Measurements from ENCODE around the gene ELAVL3. TPM values are rescaled to one million over a fixed set of nuclear protein-coding genes. Genes with fewer than 3 reads are reported as not detected.
A peak's percentile ranks its signal among the peaks of the same experiment; 100 is the strongest.

The ELAVL3 gene
- total RNA-seq, 6 experiments from 2014 or later: not detected

- no peak for TF ChIP-seq CTCF (IDR thresholded peaks at IDR 0.05)
- Mint-ChIP-seq H3K27ac (no peak overlapping the region), H3K9me3 (no peaks in the 10 kb centered on the region), H3K4me3 (no peak overlapping the region), H3K36me3 (ENCODE audit: low read depth) (no peaks in the 10 kb centered on the region), H3K27me3 (ENCODE audit: insufficient read depth) (peaks cover 4% of the 10 kb centered on the region), H3K4me1 (ENCODE audit: low read depth) (no peaks in the 10 kb centered on the region)
- no peak for DNase-seq
Observed at GRCh38 chr19:11485245-11485837, 4.5 kb upstream of the ELAVL3 start.

DNA sequence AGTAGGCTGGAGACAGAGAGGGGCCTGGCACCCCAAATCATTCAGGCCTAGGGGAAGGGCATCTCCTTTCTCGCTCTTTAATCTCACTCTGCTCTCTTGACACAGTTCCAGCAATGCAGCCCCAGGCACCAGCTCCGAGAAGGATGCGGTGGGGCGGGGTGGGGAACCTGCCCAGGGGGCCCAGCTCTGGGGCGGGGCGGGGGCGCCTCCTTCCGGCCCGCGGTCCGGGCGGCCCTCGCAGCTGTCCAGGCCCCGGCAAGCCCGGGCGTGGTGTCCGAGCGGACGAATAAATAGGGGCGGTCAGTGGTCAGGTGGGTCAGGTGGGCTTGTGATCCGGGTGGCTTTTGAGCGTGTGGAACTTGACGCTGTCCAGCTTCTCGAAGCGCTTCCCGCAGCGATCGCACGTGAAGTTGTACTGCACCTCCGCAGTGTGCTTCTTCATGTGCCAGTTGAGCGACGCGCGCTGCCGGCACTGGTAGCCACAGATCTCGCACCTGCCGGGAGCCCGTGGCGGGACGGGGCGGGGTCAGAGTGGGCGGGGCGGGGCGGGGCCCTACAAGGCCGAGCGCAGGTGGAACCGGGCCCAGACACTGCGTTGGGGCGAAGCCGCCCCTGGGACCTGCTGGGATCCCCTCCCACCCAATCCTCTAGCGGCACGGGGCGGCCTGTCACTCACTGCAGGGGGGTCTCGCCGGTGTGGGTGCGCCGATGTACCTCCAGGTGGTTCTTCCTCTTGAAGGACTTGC, 2.7 kb upstream of the ELAVL3 start:
- Mint-ChIP-seq H3K27me3 (ENCODE audit: insufficient read depth) (peaks cover 11% of the 10 kb centered on the region), H3K27ac (no peak overlapping the region), H3K9me3 (no peaks in the 10 kb centered on the region), H3K36me3 (ENCODE audit: low read depth) (no peaks in the 10 kb centered on the region), H3K4me3 (no peak overlapping the region), H3K4me1 (ENCODE audit: low read depth) (no peaks in the 10 kb centered on the region)
- DNase-seq: no peak
- TF ChIP-seq CTCF (IDR thresholded peaks at IDR 0.05): no peak

- peak; percentile 96 for TF ChIP-seq CTCF (IDR thresholded peaks at IDR 0.05)
- Mint-ChIP-seq H3K9me3 (no peaks in the 10 kb centered on the region), H3K4me3 (peak overlapping the region; percentile 53), H3K27ac (no peak overlapping the region), H3K27me3 (ENCODE audit: insufficient read depth) (peaks cover 12% of the 10 kb centered on the region), H3K36me3 (ENCODE audit: low read depth) (no peaks in the 10 kb centered on the region), H3K4me1 (ENCODE audit: low read depth) (no peaks in the 10 kb centered on the region)
- peak; percentile 23 for DNase-seq
Observed at GRCh38 chr19:11482384-11483050, 1.7 kb upstream of the ELAVL3 start.

GRCh38 chr19:11481534-11482383, 913 bp upstream of the ELAVL3 start:
- Mint-ChIP-seq H3K9me3 (no peaks in the 10 kb centered on the region), H3K36me3 (ENCODE audit: low read depth) (no peaks in the 10 kb centered on the region), H3K27ac (no peak overlapping the region), H3K4me1 (ENCODE audit: low read depth) (no peaks in the 10 kb centered on the region), H3K4me3 (peak overlapping the region; percentile 53; the same call in 1 of the 2 replicates), H3K27me3 (ENCODE audit: insufficient read depth) (peaks cover 12% of the 10 kb centered on the region)
- TF ChIP-seq CTCF (IDR thresholded peaks at IDR 0.05): no peak
- peak; percentile 39 for DNase-seq

Data from HFFc6 (cell line).